DND-41 (cell line): ENCODE results near the gene PCED1A.
A peak's percentile ranks its signal among the peaks of the same experiment; 100 is the strongest.

ENCODE experiments used
- ATAC-seq: fragments of 200-7000 bp; cut with Tn5 transposase; 3 replicates; pipeline ENCODE4 v1.9.1; 2021; ENCODE audit warnings: low read depth; ENCODE audit not compliant: insufficient read depth
- DNase-seq: peaks from one replicate; pipeline ENCODE4 v3.0.0-alpha.2; 2020
- H2AFZ ChIP-seq: 2 replicates; pipeline ENCODE4 v1.6.0; 2012; ENCODE audit warnings: low read depth, low read length
- H3K27ac ChIP-seq: 2 replicates; pipeline ENCODE4 v1.5.1; 2012; ENCODE audit warnings: low read length, inconsistent platforms
- H3K27me3 ChIP-seq: fragments of 200-600 bp; sonication (generic); 2 replicates; pipeline ENCODE4 v1.6.0; 2012; ENCODE audit warnings: low read length, mild to moderate bottlenecking, inconsistent platforms; ENCODE audit not compliant: insufficient read depth, poor library complexity
- H3K36me3 ChIP-seq: 2 replicates; pipeline ENCODE4 v1.5.1; 2012; ENCODE audit warnings: low read length, inconsistent platforms; ENCODE audit not compliant: insufficient read depth
- H3K4me1 ChIP-seq: 2 replicates; pipeline ENCODE4 v1.5.1; 2012; ENCODE audit warnings: mild to moderate bottlenecking, low read length; ENCODE audit not compliant: insufficient read depth
- H3K4me2 ChIP-seq: 2 replicates; pipeline ENCODE4 v1.6.0; 2012; ENCODE audit warnings: mild to moderate bottlenecking, moderate library complexity, low read length, inconsistent platforms; ENCODE audit not compliant: insufficient read depth
- H3K4me3 ChIP-seq, 2 experiments: fragments of 200-600 bp in 1 of 2; shearing (Covaris generic) in 1 of 2; 2 replicates each; pipeline ENCODE4 v1.5.1; 2012 to 2016; ENCODE audit warnings: inconsistent platforms in 2 of 2, low read length in 2 of 2, mild to moderate bottlenecking in 2 of 2, low read depth in 1 of 2, moderate library complexity in 1 of 2
- H3K79me2 ChIP-seq: 2 replicates; pipeline ENCODE4 v1.6.0; 2012; ENCODE audit warnings: low read length, inconsistent platforms; ENCODE audit not compliant: insufficient read depth
- H3K9ac ChIP-seq: 2 replicates; pipeline ENCODE4 v1.6.0; 2012; ENCODE audit warnings: low read depth, mild to moderate bottlenecking, inconsistent platforms, low read length, moderate library complexity
- H3K9me3 ChIP-seq: 2 replicates; pipeline ENCODE4 v1.5.1; 2012; ENCODE audit warnings: low read length, moderate library complexity, mild to moderate bottlenecking, inconsistent platforms; ENCODE audit not compliant: insufficient read depth, severe bottlenecking
- H4K20me1 ChIP-seq: 2 replicates; pipeline ENCODE4 v1.6.0; 2012; ENCODE audit warnings: low read length; ENCODE audit not compliant: insufficient read depth
- CTCF ChIP-seq: IDR thresholded peaks from 2 replicates; pipeline ENCODE4 v1.5.1; 2012; ENCODE audit warnings: borderline replicate concordance, low read length, moderate library complexity, mild to moderate bottlenecking; ENCODE audit not compliant: poor library complexity, severe bottlenecking; ENCODE audit errors: extremely low read depth
- EZH2 ChIP-seq: IDR thresholded peaks from 3 replicates; pipeline ENCODE4 v1.6.1; 2012; ENCODE audit warnings: borderline replicate concordance, low read depth, mild to moderate bottlenecking, moderate library complexity, low read length, inconsistent platforms; ENCODE audit not compliant: severe bottlenecking

The PCED1A gene

GRCh38 chr20:2820896-2821869 is 19.3 kb downstream of the PCED1A start:
- Histone ChIP-seq H2AFZ (no peak overlapping the region), H3K4me3 (no peak overlapping the region), H4K20me1 (peaks cover 49% of the 10 kb centered on the region), H3K4me1 (peaks cover 26% of the 10 kb centered on the region), H3K4me2 (peak overlapping the region; percentile 53), H3K79me2 (no peaks in the 10 kb centered on the region), H3K36me3 (no peaks in the 10 kb centered on the region), H3K27ac (no peak overlapping the region), H3K9me3 (no peaks in the 10 kb centered on the region), H3K9ac (no peak overlapping the region), H3K27me3 (peaks cover 28% of the 10 kb centered on the region)
- ATAC-seq (no peak), DNase-seq (peak; percentile 4)
- TF ChIP-seq EZH2 (no peak), CTCF (no peak)

GRCh38 chr20:2820084-2820895 is 20.2 kb downstream of the PCED1A start:
- no peaks in the 10 kb centered on the region for H3K36me3 ChIP-seq
- no peak overlapping the region for H2AFZ ChIP-seq
- no peak overlapping the region for H3K9ac ChIP-seq
- ATAC-seq (no peak), DNase-seq (peak; percentile 3)
- H3K27ac ChIP-seq, result no peak overlapping the region
- peaks cover 28% of the 10 kb centered on the region for H3K27me3 ChIP-seq
- H3K4me2 ChIP-seq, result no peak overlapping the region
- H3K4me1 ChIP-seq, result peaks cover 19% of the 10 kb centered on the region
- peaks cover 58% of the 10 kb centered on the region for H4K20me1 ChIP-seq
- no peaks in the 10 kb centered on the region for H3K9me3 ChIP-seq
- no peaks in the 10 kb centered on the region for H3K79me2 ChIP-seq
- TF ChIP-seq CTCF (no peak), EZH2 (no peak)
- no peak overlapping the region for H3K4me3 ChIP-seq

- H3K4me1 ChIP-seq, result peaks cover 19% of the 10 kb centered on the region
- H3K9ac ChIP-seq, result no peak overlapping the region
- no peak overlapping the region for H2AFZ ChIP-seq
- ATAC-seq (no peak), DNase-seq (peak; percentile 2)
- TF ChIP-seq CTCF (no peak), EZH2 (no peak)
- H3K9me3 ChIP-seq, result no peaks in the 10 kb centered on the region
- H3K4me2 ChIP-seq, result no peak overlapping the region
- no peaks in the 10 kb centered on the region for H3K36me3 ChIP-seq
- H3K27me3 ChIP-seq, result peaks cover 33% of the 10 kb centered on the region
- no peak overlapping the region for H3K4me3 ChIP-seq
- no peaks in the 10 kb centered on the region for H3K79me2 ChIP-seq
- no peak overlapping the region for H3K27ac ChIP-seq
- H4K20me1 ChIP-seq, result peaks cover 71% of the 10 kb centered on the region
Measured at GRCh38 chr20:2817891-2818595, 22.4 kb downstream of the PCED1A start.
